HFF-Myc (cell line): ENCODE results near the gene TENM4.

Experiments used
- DNase-seq: peaks from one replicate; pipeline ENCODE4 v3.0.0-alpha.2; 2011; ENCODE audit warnings: low read depth; ENCODE audit errors: extremely low read depth
- H3K4me3 ChIP-seq: replicated peaks from 2 replicates; pipeline ENCODE4 v1.5.1; 2011; ENCODE audit warnings: low read depth, mild to moderate bottlenecking, control low read depth, low read length
- TF ChIP-seq, protein P1 (sequence below): IDR thresholded peaks from 2 replicates; pipeline ENCODE4 v1.5.1; 2012; ENCODE audit warnings: mild to moderate bottlenecking, low read depth, low read length, control low read depth; ENCODE audit errors: missing control alignments

The TENM4 gene

DNA sequence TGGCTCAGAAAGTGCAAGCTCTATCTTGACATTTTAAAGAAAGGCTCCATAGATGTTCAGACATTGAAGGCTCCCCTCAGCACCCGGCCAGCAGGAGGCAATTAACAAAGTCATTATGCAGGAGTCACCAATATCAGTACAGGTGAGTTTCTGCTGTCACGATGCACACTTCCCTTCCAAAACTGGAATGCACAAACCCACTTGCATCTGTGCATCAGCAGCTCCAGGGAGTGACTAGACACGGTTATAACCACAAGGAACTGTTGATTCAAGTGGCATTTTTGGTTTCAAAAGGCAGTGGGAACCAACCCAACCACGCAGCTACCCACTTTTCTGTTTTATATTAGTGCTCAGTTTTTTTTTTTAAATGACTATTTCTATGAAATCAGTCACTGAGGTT lies 572.3 kb downstream of the TENM4 start:
- TF ChIP-seq, protein P1, sequence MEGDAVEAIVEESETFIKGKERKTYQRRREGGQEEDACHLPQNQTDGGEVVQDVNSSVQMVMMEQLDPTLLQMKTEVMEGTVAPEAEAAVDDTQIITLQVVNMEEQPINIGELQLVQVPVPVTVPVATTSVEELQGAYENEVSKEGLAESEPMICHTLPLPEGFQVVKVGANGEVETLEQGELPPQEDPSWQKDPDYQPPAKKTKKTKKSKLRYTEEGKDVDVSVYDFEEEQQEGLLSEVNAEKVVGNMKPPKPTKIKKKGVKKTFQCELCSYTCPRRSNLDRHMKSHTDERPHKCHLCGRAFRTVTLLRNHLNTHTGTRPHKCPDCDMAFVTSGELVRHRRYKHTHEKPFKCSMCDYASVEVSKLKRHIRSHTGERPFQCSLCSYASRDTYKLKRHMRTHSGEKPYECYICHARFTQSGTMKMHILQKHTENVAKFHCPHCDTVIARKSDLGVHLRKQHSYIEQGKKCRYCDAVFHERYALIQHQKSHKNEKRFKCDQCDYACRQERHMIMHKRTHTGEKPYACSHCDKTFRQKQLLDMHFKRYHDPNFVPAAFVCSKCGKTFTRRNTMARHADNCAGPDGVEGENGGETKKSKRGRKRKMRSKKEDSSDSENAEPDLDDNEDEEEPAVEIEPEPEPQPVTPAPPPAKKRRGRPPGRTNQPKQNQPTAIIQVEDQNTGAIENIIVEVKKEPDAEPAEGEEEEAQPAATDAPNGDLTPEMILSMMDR = no peak
- no peak for DNase-seq
- H3K4me3 ChIP-seq = no peak overlapping the region

DNA sequence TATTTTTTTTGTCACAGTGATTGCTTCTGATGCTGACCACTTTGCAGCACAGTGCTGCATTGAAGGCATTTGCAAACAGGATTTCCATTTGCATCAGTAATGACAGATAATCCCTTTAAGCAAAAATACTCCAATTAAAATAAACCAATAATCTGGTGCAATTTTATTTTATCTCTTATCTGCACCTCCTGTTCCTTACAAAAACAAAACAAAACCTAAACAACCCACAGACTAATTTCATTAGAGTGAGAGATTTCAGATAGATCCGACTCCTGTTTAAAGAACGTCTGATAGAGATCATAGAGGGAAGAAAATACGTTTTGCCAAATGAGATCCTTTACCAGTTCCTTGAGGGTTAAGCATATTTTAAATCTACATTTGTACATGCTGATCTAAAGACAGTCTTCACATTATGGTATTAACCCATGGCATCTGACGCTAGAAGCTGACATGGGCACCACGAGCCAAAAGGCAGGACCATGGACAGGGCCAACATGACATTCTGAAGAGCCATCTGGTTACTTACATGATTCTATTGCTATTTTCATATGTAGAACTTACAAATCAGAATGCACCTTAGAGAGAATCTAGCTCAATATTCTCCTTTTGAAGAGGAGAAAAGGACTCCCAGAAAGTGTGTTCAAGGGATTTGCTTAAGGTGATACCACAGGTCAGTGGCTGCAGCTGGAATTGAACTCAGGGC lies 580.0 kb downstream of the TENM4 start:
- TF ChIP-seq, protein P1 = no peak
- DNase-seq = no peak

DNA sequence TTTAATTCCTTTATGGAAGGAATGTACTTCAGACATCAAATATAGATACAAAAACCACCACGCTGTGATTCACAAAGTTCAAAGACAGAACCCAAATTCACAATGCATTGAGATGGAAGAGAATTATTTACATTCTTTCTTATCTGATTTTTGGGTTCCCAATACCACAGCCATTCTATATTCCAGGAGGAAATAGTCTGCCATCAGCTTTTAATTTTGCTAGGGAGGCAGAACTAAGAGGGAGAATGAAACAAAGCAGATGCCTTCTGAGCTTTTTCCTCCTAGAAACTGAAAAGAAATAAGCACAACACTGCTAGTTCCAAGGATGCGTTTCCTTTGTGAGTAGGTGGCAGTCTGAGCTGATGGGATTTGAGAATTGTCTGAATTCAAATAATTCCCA lies 583.1 kb downstream of the TENM4 start:
- no peak for DNase-seq
- TF ChIP-seq, protein P1 = no peak
- H3K4me3 ChIP-seq = no peak overlapping the region

More for the DNA sequence above, 580.0 kb downstream of the TENM4 start:
- no peak overlapping the region for H3K4me3 ChIP-seq

DNA sequence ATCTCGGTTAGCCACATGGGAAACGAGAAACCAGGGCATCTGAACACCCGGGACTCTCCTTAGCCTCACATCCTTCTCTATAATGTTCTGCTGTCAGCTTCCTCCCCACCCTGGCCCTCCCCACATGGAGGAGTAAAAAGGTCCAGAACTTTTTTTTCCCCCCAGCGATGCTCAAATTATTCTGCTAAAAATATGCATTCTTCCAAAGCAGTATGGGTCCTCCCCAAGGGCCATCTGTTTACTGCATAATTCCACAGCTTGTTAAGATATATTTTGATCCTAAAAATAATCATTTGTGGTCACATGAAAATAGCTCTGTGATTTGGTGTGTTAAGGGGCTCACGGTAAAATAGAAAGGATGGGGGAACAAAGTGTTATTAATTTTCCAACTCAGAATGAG lies 584.6 kb downstream of the TENM4 start:
- DNase-seq = no peak
- H3K4me3 ChIP-seq = no peak overlapping the region
- TF ChIP-seq, protein P1 = no peak

DNA sequence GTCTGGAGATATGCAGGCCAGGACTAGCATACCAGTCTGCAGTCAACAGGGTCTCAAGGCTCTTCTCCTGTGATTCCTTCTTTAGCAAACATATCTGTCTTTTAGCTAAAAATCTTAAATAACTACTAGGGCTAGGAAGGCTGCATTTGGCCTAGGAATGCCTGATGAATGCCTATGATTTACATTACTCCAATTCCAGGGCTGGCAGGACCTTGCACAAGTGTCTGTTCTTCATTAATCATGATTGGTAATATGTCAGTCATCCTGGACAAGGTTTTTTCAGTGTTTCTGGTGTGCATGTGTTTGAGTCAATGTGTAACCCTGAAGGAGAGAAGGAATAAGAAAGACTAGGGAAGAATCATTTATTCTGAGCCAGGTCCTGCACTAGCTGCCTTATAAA lies 585.7 kb downstream of the TENM4 start:
- DNase-seq = no peak
- TF ChIP-seq, protein P1 = no peak
- H3K4me3 ChIP-seq = no peak overlapping the region

DNA sequence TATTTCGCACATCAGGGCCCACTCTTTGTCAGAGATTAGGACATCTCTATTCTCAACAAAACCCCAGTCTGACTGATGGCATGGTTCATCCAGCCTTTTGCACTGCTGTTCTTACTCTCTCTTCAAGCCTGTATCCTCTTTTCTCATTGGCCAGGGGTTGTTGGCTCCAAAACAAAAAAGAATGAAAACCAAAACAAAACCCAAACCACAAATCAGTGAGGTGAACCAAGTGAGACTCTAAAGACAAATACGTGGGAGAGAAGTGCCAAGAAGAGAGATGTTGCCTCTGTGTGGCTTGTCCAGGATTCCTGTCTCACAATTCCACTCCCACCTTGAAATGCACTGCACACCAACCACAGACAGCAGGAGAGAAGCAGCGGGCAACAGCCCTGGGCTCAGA lies 587.3 kb downstream of the TENM4 start:
- TF ChIP-seq, protein P1 = no peak
- H3K4me3 ChIP-seq = no peak overlapping the region
- no peak for DNase-seq
